GM12865 (cell line): ENCODE results near the gene RAB7B.

Experiments
- DNase-seq: peaks from one replicate; pipeline ENCODE4 v3.0.0; 2010; ENCODE audit warnings: low read depth
- H3K4me3 ChIP-seq: 2 replicates; pipeline ENCODE4 v1.5.1; 2011; ENCODE audit warnings: mild to moderate bottlenecking, low read depth, low read length, control low read depth
- CTCF ChIP-seq: IDR thresholded peaks from 2 replicates; pipeline ENCODE4 v1.5.1; 2011; ENCODE audit warnings: low read length, control low read depth, low read depth, inconsistent platforms; ENCODE audit not compliant: insufficient read depth; ENCODE audit errors: missing control alignments

The RAB7B gene

GRCh38 chr1:205944525-205944924, 58.7 kb downstream of the RAB7B start:
- TF ChIP-seq CTCF = no peak
- no peak for DNase-seq
- H3K4me3 ChIP-seq = no peak overlapping the region

GRCh38 chr1:205943245-205943644, 60.0 kb downstream of the RAB7B start, which contains the start of gene SLC26A9:
TSS of gene SLC26A9 (minus strand) at chr1:205943456. CDS start at chr1:205935820, 7,636 bp downstream.
- no peak for TF ChIP-seq CTCF
- no peak within 1 kb of the TSS for H3K4me3 ChIP-seq
- DNase-seq = no peak

- DNase-seq = no peak
- no peak overlapping the region for H3K4me3 ChIP-seq
- no peak for TF ChIP-seq CTCF
Measured at GRCh38 chr1:205942631-205943159, 60.5 kb downstream of the RAB7B start.

- TF ChIP-seq CTCF = no peak
- H3K4me3 ChIP-seq = no peak overlapping the region
- DNase-seq = no peak
Measured at GRCh38 chr1:205940710-205941109, 62.5 kb downstream of the RAB7B start.

GRCh38 chr1:205939690-205940330, 63.4 kb downstream of the RAB7B start:
- DNase-seq = no peak
- H3K4me3 ChIP-seq = no peak overlapping the region
- no peak for TF ChIP-seq CTCF

- no peak for DNase-seq
- no peak for TF ChIP-seq CTCF
Measured at GRCh38 chr1:205938682-205939081, 64.5 kb downstream of the RAB7B start.

More at GRCh38 chr1:205938682-205939081, 64.5 kb downstream of the RAB7B start:
- no peak overlapping the region for H3K4me3 ChIP-seq
